GM19023 (cell line): ENCODE measurements around the gene TCF12.
A peak's percentile ranks its signal among the peaks of the same experiment; 100 is the strongest.

Experiments
- ATAC-seq: cut with Tn5 transposase; IDR thresholded peaks from one replicate; pipeline ENCODE4 v1.9.1; 2021; ENCODE audit warnings: mild to moderate bottlenecking, moderate library complexity; ENCODE audit not compliant: unreplicated experiment

The TCF12 gene

GRCh38 chr15:57044072-57044702, 125.7 kb downstream of the TCF12 start:
- no peak for ATAC-seq

DNA sequence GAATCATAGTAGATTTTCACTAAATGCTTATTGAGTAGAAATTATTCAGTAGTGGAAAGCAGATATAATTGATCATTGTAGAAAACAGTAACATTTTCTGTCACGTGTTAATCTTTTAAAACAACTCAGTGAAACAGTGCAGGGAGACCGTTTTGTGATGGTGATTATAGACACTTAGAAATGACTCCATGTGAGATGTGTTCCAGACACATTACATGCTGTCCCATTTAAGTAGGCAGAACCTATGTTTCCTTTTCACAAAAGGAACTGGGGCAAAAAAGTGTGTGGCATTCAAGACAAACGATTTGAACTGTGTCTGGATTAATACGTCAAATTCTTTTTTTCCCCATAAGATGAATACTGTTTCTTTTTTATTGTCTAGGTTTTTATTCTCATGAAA, 126.5 kb downstream of the TCF12 start:
- no peak for ATAC-seq

DNA sequence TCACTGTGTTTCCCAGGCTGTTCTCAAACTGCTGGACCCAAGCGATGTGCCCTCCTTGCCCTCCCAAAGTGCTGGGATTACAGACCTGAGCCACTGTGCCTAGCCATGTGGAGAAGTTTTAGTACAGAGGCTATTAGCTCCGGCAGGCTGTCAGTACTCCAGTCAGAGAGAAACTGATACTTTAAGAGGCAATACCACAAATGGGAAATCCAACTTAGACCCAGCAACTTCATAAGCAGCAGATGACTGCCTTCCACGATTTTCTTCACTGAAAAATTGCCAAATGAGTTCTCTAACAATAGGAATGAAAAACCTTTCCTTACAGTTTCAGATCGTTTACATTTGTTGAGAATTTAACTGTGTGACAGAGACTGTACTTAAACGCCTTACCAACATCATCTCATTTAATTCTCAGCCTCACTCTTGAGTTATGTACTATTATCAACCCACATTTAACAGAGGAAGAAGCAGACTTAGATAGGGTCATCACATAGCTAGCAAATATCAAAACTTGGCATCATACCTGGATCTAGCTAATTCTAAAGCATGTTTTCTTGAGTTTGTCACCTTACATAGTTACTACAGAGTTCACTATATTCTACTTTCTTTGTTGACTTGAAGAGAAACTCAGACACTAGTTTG, 127.4 kb downstream of the TCF12 start:
- ATAC-seq = peak; percentile 82

DNA sequence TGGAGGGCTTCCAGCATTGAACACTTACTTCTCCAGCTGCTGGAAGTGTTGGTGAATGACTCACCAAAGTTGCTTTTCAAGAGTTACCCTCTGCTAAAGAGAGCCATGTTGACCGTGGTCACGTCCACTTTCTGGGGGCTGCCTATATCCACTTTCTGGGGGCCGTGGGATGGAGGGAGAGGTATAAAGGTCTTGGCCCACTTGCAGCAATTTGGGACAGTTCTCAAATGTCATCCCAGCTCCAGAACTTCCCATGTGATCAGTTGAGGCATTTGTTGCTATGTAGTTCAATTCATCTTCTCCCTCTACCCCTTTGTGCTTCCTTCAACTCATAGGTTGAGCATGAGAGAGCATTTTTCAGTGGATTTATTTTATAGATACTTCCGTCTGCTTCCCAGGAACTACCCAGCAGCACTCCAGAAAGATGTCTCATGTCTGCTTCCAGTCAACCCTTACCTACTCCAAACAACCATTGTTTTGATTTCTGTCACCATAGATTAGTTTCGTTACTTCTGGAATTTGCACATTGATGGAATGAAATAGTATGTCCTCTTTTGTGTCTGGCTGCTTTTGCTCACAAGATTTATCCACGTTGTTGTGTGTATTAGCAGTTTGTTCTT, 130.6 kb downstream of the TCF12 start:
- no peak for ATAC-seq

GRCh38 chr15:57053470-57053869, 135.0 kb downstream of the TCF12 start:
- ATAC-seq = no peak

DNA sequence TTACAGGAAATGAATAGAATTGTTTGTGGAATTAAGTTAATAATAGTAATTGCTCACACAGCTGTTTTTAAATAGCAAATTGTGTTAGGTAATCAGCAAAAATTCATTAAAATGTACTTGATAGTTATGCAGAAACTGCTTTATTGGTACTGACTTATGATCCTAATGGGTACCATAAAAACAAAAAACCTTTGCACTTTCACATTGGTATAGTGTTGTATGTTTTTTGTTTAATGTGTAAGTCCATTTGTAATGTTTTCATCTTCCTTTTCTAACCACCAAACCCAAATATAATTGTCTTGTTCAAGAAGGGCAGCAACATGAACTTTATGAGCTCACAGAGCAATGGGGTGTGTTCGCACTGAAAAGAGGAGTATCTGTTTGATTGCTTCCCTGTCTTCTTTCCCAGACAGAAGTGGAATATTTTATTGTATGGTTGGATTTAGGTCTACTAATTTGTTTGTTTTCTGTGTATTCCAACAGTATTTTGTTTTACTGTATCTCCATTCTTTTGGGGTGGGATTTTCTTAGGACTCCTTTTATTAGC, 135.8 kb downstream of the TCF12 start:
- no peak for ATAC-seq

DNA sequence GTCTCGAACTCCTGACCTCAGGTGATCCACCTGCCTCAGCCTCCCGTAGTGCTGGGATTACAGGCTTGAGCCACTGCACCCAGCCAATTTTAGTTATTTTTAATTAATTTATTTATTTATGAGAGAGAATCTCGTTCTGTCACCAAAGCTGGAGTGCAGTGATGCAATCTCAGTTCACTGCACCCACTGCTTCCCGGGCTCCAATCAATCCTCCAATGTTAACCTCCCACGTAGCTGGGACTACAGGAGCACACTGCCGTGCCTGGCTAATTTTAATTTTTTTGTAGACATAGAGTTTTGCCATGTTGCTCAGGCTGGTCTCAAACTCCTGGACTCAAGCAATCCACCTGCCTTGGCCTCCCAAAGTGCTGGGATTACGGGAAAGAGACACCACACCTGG, 137.9 kb downstream of the TCF12 start:
- no peak for ATAC-seq

GRCh38 chr15:57057134-57057930, 138.9 kb downstream of the TCF12 start:
- no peak for ATAC-seq

DNA sequence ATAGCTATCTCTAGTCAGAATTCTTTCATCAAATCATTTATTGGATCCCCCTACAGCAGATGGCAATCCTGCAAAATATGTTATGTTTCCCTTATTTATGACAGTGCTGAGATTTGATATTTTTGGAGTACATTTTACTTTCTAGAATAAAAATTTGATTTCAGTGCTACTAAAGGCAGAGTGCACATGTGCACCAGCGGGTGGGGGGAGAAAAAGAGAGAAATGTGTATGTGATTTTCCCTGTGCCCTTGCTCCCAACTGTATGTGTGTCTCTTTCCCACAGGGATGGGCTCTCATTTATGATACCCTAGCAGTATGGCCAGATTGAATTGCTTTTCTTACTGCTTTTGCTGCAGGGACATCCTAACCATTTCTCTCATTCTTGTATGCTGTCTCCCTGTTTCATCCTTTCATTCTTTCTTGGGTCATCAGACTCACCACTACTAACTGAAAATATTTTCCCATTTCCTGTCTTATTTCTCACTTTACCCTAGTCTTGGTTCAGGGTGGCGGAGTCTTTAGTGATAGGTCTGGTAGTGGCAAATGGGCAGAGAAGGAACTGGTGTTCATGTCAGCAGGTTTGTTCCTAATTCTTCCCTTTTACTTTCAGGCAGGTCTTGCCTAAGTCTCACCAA, 140.7 kb downstream of the TCF12 start:
- ATAC-seq = no peak

DNA sequence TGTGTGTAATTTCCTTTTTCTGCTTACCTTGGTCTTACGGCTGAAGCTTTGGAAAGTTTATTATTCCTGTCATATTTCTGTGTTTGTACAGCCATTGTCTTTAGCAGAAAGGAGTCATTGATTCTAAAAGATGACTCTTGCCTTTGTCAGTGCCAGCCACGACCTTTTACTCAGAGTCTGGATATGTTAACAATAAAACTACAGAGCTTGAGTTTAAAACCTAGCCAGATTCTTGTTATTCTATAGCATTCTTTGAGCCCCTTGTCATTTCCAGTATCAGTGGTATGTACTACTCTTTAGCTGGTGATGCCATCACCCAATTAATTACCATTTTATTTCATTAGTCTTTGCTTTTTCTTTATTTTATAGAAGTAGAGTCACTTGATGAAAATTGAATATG, 142.4 kb downstream of the TCF12 start:
- ATAC-seq = no peak

- no peak for ATAC-seq
Observed at GRCh38 chr15:57061281-57061680, 142.8 kb downstream of the TCF12 start.

- ATAC-seq = no peak
Observed at GRCh38 chr15:57061696-57062095, 143.3 kb downstream of the TCF12 start.

- no peak for ATAC-seq
Observed at GRCh38 chr15:57064033-57064432, 145.6 kb downstream of the TCF12 start.

DNA sequence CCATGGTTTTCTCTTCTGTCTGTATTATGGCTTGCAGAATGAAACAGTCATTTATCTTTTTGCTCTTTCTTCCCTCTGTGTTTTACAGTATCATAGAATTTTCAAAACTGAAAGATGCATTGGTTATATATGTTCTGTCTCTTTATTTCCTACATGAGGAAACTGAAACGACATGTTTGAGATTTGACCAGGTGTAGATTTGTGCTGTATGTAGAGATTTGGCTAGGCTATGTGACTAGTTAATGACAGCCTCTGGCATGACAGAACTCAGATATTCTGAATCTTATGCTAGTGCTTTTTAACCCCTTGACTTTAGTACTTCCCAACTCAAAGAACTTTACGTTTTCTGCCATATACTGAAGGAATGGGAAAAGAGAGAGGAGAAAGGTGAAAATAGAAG, 151.0 kb downstream of the TCF12 start:
- ATAC-seq = no peak

- no peak for ATAC-seq
Observed at GRCh38 chr15:57070674-57071073, 152.2 kb downstream of the TCF12 start.

DNA sequence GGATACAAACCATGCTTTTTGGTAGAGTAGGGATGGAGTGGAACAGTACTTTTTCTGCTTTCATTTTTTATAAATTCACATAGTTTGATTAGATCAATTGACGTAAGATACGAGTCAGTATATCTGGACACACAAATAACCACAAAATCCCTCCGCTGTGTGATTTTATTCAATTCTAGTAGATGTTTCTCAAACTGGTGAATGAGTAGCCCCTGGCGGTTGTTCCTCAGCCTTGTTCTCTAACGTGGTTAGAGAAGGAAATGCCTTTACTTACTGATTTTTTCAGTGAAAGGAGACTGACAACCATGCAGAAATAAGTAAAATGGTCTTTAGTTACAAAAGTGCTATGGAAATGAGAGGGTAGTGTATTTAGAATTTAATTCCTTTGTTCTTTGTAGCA, 161.0 kb downstream of the TCF12 start:
- no peak for ATAC-seq

DNA sequence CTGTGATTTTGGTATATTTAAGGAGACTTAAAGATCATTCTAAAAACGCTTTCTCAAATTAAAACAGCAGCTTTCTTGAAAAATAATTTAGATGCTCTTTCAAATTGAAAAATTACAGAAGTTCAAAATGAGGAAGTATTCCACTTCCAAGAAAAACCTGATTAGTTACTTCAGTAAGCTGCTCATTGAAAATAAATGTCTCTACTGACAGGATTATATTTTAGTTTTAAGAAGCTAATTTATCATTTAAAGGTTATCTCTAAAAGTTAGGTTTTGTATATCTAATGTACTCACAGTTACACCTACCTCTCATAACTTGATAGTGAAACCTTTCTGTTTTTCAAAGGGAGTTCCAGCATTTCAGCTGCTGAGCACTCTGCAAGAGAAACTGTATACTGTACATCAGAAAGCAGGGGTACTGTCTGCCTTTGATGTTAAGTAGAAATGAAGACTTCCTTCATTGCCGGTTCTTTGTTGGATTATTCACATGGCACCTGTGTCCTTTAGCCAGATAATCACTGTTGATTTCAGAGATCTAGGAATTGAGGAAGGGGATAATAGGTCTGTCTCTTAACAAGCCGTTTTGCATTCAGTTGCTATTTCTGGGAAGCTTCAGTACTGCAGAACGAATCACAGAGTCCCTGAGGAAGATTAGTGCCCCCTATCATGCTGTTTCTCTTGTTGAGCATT, 161.6 kb downstream of the TCF12 start:
- ATAC-seq = peak; percentile 66

GRCh38 chr15:57082054-57082728, 163.7 kb downstream of the TCF12 start:
- ATAC-seq = no peak

DNA sequence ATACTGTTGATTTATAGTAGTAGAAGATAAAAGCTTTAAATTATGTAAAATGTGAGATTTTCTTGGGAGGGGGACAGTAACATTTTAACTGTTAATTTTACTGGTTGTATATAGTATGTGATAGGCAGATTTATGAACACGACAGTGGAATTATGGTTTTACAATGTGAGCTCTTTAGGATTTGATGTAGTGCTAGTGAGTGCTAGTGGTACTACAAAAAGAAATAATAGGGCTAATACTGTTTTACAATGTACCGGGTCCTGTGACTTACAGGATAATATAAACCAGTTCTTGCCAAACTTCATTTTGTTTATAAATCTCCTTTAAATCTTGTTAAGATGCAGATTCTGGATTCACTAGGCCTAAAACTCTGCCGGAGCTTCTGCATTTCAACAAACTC, 165.7 kb downstream of the TCF12 start:
- no peak for ATAC-seq

DNA sequence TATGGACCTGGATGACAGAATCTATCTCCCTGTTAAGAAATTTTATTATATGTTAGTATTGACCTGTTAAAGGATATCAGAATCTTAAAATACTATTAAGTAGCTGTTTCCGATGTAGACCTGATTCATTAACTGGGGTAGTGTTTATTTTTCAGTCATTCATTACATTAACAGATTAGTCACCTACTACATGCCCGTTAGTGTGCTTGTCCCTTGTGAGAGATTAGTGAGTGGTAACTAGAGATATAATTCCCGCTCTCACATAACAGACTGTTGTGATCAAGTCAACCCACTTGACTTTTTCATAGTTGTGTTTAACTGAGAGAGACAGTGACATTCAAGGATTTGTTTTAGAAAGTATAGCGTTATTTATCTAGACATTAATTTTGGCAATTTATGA, 166.8 kb downstream of the TCF12 start:
- ATAC-seq = no peak
